Frontal cortex (tissue), 4 donors: ENCODE results near the gene GRB7. TPM values are rescaled to one million over a fixed set of nuclear protein-coding genes. Genes with fewer than 3 reads are reported as not detected.

Experiments
- DNase-seq, 2 donors: peaks; one replicate each; pipeline ENCODE4 v3.0.0; 2012; ENCODE audit warnings: low spot score in 2 of 2
- FAIRE-seq: peaks from 2 replicates; lab custom pipeline; 2012; peaks lifted over from hg19 to GRCh38; lab: Jason Lieb, UNC
- small RNA-seq: library from RNA; depleted of rRNA; stranded (forward); fragments of <200 nt; gene quantifications from one replicate; pipeline ENCODE3, GENCODE V24; 2014
- total RNA-seq: library from RNA; depleted of rRNA; stranded (reverse); fragments of >200 nt; gene quantifications from one replicate; pipeline ENCODE4 v1.2.3, GENCODE V29; 2014
- donor health status: control.
- donor health status: control.
- donor health status: control.

Gene GRB7
- total RNA-seq, 1 donor from 2014 or later: not detected

DNA sequence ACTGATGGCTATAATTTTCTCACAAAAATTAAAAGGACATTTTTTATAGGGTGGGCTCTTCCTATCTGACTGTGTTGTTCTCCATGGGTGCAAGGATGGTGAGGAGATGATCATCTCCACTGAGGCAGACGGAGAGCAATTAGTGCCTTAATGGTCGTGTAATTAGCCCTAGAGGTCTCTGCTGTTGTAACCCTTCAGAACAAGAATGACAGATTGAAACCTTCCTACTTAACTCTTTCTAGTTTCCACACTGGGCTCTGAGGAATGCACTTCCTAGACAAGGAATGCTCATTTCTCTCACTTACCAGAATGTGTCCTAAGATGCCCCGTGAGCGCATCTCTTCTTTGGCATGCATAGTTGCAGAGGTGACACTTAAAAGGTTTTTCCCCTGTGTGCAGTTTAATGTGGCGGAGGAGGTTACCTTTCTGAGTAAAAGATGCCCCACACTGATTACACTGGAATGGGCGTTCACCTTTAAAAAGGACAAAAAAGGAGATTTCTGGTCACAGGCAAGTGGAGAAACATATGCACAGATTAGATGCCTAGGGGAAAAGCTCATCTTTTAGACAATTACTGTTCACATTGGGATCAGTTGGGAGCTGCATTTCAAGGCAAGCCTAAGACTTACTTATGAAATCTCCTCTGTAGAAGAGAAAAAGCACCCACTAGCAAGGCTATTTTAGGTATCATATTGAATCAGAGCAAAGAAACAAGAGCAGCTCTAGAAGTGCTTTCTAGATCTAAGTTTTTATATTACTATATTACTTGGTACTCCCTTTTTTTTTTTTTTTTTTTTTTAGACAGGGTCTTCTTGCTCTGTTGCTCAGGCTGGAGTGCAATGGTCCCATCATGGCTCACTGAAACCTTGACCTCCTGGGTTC is 53.6 kb downstream of the GRB7 start:
- no peak for DNase-seq
- no peak for FAIRE-seq

DNA sequence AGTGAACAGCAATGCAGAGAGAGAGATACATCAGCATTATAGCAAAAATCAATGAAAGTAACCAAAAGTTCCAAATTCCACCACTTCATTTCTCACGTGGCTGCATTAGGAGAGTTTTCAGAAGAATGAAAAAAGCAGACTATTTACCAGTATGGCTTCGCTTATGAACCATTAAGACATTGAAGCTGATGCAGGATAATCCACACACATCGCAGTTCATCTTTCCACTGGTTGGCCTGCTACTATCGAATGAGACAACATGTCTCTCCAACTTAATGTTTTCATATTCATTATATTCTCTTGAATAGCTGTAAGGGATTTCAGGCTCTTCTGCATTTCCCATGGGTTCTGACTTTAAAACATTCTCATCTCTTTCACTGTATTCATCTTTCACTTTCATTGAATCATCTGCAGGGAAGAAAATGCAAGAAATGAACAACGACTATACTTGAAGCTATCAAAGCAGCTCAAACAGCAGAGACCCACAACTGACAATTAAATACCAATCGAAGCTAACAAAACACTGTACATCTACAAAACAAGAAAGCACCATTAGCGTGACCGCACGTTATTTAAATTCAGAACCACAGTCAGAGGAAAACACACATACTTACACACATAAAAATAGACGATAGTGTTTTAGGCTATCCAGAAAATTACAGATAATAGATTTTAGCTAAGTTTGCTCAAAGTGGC is 54.9 kb downstream of the GRB7 start:
- DNase-seq (no peak), FAIRE-seq (no peak)

DNA sequence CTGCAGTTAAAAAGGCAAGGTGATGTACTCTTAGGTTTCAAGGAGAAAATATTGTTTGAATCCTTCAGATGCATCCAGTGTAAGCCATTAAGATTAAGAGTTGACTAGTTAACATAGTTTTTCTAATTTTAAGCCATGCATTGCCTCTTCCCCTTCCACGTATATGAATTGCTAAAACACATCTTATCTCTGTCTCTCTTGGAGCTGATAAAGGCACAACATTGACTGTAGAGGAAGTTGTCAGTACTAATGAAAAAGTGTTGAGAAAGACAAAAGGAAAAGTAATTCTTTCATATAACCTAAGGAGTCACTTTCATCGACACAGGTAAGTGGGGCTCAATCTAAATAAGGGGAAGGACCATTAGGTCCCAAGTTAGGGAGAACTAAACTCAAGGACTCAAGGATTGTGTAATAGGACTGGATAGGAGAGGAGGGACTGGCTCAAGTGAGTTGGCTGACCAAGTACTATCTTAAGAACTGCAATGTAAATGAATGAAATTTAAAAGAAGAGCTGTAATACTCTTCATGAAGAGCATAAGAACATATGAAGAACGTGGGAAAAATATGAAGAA is 55.6 kb downstream of the GRB7 start:
- no peak for FAIRE-seq
- no peak for DNase-seq

DNA sequence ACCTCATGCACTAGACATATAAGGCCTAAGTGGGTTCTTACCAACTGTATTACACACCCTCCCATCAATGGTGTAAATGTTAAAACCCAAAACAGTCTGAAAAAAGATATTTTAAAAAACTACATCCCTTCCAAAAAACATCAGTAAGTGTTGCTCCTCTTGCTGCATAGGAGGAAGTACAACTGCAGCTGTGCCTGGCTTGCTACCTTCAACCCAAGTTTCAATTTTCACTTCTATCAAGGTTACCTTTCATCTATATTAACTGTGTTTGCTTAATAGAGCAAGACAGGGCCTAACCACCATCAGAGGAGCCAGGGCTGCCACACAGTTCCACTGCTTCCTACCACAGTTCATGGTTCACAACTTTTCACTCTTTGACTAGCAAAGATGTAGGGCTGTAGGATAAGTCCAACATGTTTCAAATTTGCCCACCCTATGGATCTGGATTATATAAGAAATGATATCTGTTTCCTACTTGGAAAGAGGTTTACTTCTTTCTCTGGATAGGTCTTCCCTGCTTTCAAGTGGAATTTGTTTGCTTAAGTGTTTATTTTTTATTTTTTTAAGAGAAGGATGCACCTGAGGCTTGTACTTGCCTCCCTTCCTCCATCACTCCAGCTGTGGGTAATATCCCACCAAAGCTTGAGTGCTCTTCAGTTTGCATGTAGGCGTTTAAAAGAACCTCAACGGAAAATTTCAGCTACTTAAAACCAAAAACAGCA is 56.7 kb downstream of the GRB7 start:
- DNase-seq (no peak), FAIRE-seq (no peak)

Small RNAs within 50 kb of the gene (small RNA-seq; reads per million reads assigned to genes)
- gene MIR4728: not detected

Other genes starting within 250 kb of the GRB7 start
- 44.8 TPM for gene NEUROD2, start 130.0 kb upstream of the GRB7 start, total RNA-seq
- 27.3 TPM for gene PPP1R1B, start 111.0 kb upstream of the GRB7 start, total RNA-seq
- 17.5 TPM for gene STARD3, start 100.8 kb upstream of the GRB7 start, total RNA-seq
- 0.82 TPM for gene TCAP, start 72.6 kb upstream of the GRB7 start, total RNA-seq
- gene PNMT, start 69.5 kb upstream of the GRB7 start, total RNA-seq: 3.7 TPM
- 8.2 TPM for gene PGAP3, start 49.9 kb upstream of the GRB7 start, total RNA-seq
- 6.9 TPM for gene ERBB2, start 37.9 kb upstream of the GRB7 start, total RNA-seq
- gene MIEN1, start 7.4 kb upstream of the GRB7 start, total RNA-seq: 12.6 TPM
- 0.41 TPM for gene IKZF3, start 126.4 kb downstream of the GRB7 start, total RNA-seq
- not detected for gene ZPBP2, start 130.3 kb downstream of the GRB7 start, total RNA-seq
- 6.5 TPM for gene GSDMB, start 180.7 kb downstream of the GRB7 start, total RNA-seq
- gene ORMDL3, start 189.7 kb downstream of the GRB7 start, total RNA-seq: 38.3 TPM
- not detected for gene LRRC3C, start 189.8 kb downstream of the GRB7 start, total RNA-seq
- under 0.01 TPM for gene GSDMA, start 225.1 kb downstream of the GRB7 start, total RNA-seq
- gene PSMD3, start 242.9 kb downstream of the GRB7 start, total RNA-seq: 77.0 TPM